Cardiac muscle cell (in vitro differentiated cells and primary cell): Measurements from ENCODE around the gene SMYD2. TPM values are rescaled to one million over a fixed set of nuclear protein-coding genes. Genes with fewer than 3 reads are reported as not detected.
A peak's percentile ranks its signal among the peaks of the same experiment; 100 is the strongest.

ENCODE experiments used
- DNase-seq, 2 donors: peaks; one replicate each; pipeline versions ENCODE4 v3.0.0 to v3.0.0-alpha.2; 2010 to 2017; ENCODE audit warnings: low read depth in 1 of 2, low spot score in 1 of 2
- H3K27ac ChIP-seq: fragments of 200-600 bp; sonication (generic); 2 replicates; pipeline ENCODE4 v1.5.1; 2016
- H3K27me3 ChIP-seq: fragments of 200-600 bp; sonication (generic); 2 replicates; pipeline ENCODE4 v1.6.0; 2016; ENCODE audit warnings: control low read depth
- H3K36me3 ChIP-seq: fragments of 200-600 bp; sonication (generic); 2 replicates; pipeline ENCODE4 v1.5.1; 2016; ENCODE audit warnings: control low read depth
- H3K4me1 ChIP-seq: fragments of 200-600 bp; sonication (generic); 2 replicates; pipeline ENCODE4 v1.8.1; 2017; ENCODE audit warnings: low read depth, mild to moderate bottlenecking, mixed run types
- H3K4me3 ChIP-seq: fragments of 200-600 bp; sonication (generic); 2 replicates; pipeline ENCODE4 v1.5.1; 2016; ENCODE audit warnings: mild to moderate bottlenecking
- H3K9me3 ChIP-seq: fragments of 200-600 bp; sonication (generic); 2 replicates; pipeline ENCODE4 v1.5.1; 2017; ENCODE audit warnings: low read depth, mild to moderate bottlenecking, control low read depth
- polyA plus RNA-seq: library from polyadenylated mRNA; unstranded; fragments of >200 nt; fragmentation: Nextera tagmentation; extraction: Ambion mirVana; gene quantifications from 2 replicates; pipeline ENCODE4 v1.2.1, GENCODE V29; 2016
- total RNA-seq: library from RNA; depleted of rRNA; stranded (reverse); fragments of >200 nt; gene quantifications from 2 replicates; pipeline ENCODE4 v1.2.3, GENCODE V29; 2016
- TF ChIP-seq, protein P1 (sequence below): IDR thresholded peaks from 2 replicates; pipeline ENCODE4 v1.5.1; 2012; ENCODE audit warnings: low read depth, mild to moderate bottlenecking, low read length

SMYD2 gene
- total and polyA plus RNA-seq, 2 experiments from 2014 or later: 41.8 to 65.7 TPM

DNA sequence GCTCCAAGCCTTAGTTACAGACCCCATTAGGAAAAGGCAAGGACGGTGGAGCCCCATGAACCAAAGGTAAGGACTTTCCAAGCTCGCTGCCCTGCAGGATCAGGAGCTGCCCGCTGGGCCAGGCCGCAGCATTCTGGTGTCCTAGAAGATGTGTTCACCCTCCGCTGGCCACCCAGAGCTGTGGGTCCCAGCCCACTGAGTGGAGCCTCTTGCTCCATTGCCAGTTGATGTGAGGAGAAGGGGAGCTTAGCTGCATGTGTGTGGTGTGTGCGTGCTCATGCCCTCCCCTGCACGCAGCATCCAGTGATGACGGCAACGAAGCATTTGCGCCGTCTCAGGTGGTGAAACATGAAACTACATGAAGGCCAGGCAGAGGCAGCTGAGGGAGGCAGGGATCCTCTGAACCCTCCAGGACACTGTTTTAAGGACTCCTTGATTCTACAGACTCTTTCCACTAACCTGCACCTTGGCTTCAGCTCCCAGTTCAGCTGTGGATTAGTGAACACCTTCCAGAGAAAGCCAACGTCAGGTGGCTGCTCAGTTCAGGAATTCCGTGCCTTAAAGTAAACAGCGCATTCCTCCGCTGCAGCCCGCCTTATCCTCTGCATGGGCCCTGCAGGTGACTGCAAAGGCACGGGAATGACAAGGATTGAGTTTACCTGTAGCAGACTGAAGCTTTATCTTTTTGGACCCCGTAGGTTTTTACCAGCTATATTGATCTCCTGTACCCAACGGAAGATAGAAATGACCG lies 48.7 kb downstream of the SMYD2 start:
- DNase-seq: no peak
- Histone ChIP-seq H3K36me3 (no peaks in the 10 kb centered on the region), H3K4me3 (no peak overlapping the region), H3K4me1 (peaks cover 20% of the 10 kb centered on the region), H3K27ac (no peak overlapping the region), H3K9me3 (no peaks in the 10 kb centered on the region), H3K27me3 (no peaks in the 10 kb centered on the region)
- TF ChIP-seq, protein P1, sequence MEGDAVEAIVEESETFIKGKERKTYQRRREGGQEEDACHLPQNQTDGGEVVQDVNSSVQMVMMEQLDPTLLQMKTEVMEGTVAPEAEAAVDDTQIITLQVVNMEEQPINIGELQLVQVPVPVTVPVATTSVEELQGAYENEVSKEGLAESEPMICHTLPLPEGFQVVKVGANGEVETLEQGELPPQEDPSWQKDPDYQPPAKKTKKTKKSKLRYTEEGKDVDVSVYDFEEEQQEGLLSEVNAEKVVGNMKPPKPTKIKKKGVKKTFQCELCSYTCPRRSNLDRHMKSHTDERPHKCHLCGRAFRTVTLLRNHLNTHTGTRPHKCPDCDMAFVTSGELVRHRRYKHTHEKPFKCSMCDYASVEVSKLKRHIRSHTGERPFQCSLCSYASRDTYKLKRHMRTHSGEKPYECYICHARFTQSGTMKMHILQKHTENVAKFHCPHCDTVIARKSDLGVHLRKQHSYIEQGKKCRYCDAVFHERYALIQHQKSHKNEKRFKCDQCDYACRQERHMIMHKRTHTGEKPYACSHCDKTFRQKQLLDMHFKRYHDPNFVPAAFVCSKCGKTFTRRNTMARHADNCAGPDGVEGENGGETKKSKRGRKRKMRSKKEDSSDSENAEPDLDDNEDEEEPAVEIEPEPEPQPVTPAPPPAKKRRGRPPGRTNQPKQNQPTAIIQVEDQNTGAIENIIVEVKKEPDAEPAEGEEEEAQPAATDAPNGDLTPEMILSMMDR: no peak

DNA sequence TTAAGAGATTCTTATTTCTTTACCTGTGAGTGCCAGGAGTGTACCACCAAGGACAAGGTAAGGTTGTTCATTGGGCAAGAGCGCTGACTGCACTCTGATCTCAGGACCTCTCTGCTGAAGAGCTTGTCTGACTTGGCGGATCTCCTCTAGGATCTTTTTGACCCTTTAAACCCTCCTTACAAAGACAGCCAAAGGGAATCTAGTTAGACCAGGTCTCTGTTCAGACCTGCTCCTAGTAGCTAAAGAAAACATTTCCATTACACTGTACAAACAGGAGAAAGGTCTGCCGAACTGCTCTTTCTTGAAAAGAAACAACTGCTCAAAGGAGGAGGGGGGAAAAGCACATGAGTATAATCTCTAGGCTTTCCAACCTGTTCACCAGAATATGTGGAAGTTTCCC lies 49.3 kb downstream of the SMYD2 start:
- DNase-seq: no peak
- Histone ChIP-seq H3K4me3 (no peak overlapping the region), H3K36me3 (no peaks in the 10 kb centered on the region), H3K27ac (no peak overlapping the region), H3K4me1 (peaks cover 20% of the 10 kb centered on the region), H3K27me3 (no peaks in the 10 kb centered on the region), H3K9me3 (no peaks in the 10 kb centered on the region)
- TF ChIP-seq, protein P1: no peak

DNA sequence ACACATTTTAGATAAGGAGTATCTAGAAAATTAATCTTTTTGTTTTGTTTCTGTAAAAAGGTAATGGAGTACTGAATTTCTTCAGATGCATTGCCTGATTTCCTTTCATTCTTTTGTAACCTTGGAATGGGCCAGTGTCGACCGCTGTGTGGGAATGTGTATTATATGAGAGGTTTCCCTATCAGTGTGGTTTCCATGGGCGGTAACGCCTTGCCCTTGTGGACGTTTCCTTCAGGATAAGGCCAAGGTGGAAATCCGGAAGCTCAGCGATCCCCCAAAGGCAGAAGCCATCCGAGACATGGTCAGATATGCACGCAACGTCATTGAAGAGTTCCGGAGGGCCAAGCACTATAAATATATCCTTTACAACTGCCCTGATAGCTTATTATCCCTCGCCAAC lies 49.8 kb downstream of the SMYD2 start:
- DNase-seq: no peak
- no peak overlapping the region for H3K4me3 ChIP-seq
- no peak overlapping the region for H3K27ac ChIP-seq
- no peaks in the 10 kb centered on the region for H3K9me3 ChIP-seq
- H3K4me1 ChIP-seq: peaks cover 20% of the 10 kb centered on the region
- no peaks in the 10 kb centered on the region for H3K36me3 ChIP-seq
- H3K27me3 ChIP-seq: no peaks in the 10 kb centered on the region
- TF ChIP-seq, protein P1: no peak

DNA sequence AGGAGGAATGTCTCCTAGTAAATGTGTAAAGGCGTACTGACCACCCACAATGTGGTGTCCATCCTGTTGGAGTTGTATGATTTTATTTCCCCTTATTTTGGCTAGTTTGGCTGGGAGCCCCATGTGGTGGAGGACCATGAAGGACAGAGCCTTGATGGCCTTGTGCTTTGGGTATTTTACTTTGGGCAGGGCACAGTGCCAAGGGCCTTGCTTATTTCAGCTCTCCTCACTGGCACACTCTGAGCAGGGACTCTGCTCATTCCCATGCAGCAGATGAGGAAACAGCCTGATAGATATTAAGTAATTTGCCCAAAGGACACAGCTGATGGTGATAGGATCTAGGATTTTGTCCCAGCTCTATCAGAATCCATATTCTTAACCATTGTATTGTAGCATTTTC lies 50.2 kb downstream of the SMYD2 start:
- TF ChIP-seq, protein P1: no peak
- Histone ChIP-seq H3K4me1 (peaks cover 20% of the 10 kb centered on the region), H3K4me3 (no peak overlapping the region), H3K9me3 (no peaks in the 10 kb centered on the region), H3K27me3 (no peaks in the 10 kb centered on the region), H3K36me3 (no peaks in the 10 kb centered on the region), H3K27ac (no peak overlapping the region)
- DNase-seq: no peak

DNA sequence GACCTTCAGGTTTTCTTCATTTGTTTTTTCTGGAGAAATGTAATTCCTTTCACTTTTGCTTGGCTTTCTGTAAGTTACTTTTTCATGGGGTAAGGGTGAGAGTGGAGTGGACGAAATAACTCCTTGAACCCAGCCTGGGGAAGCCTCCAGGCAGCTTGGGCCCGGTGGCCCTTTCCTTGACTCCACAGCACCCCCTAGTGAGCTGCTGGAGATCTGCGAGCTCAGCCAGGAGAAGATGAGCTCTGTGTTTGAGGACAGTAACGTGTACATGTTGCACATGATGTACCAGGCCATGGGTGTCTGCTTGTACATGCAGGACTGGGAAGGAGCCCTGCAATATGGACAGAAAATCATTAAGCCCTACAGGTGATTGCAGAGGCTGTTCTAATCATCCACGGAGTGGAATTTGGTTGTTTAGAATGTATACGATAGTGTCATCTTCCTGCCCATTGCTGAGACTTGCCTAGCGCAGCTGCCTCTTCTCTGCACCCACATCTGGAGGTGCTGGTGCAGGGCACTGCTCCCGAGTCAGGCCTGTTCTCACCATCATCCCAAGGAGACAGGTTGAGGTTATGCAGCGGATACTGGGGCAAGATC lies 51.0 kb downstream of the SMYD2 start:
- Histone ChIP-seq H3K27me3 (no peaks in the 10 kb centered on the region), H3K36me3 (no peaks in the 10 kb centered on the region), H3K27ac (no peak overlapping the region), H3K9me3 (no peaks in the 10 kb centered on the region), H3K4me3 (no peak overlapping the region), H3K4me1 (peaks cover 17% of the 10 kb centered on the region)
- peak; percentile 53 to 56 for DNase-seq
- TF ChIP-seq, protein P1: peak; percentile 88
